Measurements from ENCODE around the gene RBBP4.

RBBP4 gene

GRCh38 chr1:32718527-32718926 is 67.5 kb downstream of the RBBP4 start:
- H3K27ac Mint-ChIP-seq = no peak overlapping the region
- TF ChIP-seq, protein P1, sequence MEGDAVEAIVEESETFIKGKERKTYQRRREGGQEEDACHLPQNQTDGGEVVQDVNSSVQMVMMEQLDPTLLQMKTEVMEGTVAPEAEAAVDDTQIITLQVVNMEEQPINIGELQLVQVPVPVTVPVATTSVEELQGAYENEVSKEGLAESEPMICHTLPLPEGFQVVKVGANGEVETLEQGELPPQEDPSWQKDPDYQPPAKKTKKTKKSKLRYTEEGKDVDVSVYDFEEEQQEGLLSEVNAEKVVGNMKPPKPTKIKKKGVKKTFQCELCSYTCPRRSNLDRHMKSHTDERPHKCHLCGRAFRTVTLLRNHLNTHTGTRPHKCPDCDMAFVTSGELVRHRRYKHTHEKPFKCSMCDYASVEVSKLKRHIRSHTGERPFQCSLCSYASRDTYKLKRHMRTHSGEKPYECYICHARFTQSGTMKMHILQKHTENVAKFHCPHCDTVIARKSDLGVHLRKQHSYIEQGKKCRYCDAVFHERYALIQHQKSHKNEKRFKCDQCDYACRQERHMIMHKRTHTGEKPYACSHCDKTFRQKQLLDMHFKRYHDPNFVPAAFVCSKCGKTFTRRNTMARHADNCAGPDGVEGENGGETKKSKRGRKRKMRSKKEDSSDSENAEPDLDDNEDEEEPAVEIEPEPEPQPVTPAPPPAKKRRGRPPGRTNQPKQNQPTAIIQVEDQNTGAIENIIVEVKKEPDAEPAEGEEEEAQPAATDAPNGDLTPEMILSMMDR (IDR thresholded peaks at IDR 0.05) = no peak
- H3K4me3 Mint-ChIP-seq = no peak overlapping the region
- H3K4me1 Mint-ChIP-seq = peaks cover 41% of the 10 kb centered on the region
- peaks cover 7% of the 10 kb centered on the region for H3K27me3 Mint-ChIP-seq (ENCODE audit: low read depth, poor library complexity)
- H3K9me3 Mint-ChIP-seq = no peaks in the 10 kb centered on the region
- no peaks in the 10 kb centered on the region for H3K36me3 Mint-ChIP-seq (ENCODE audit: low read depth)
- no peak for DNase-seq

- Mint-ChIP-seq H3K4me3 (no peak overlapping the region), H3K27me3 (ENCODE audit: low read depth, poor library complexity) (peaks cover 7% of the 10 kb centered on the region), H3K27ac (no peak overlapping the region), H3K36me3 (ENCODE audit: low read depth) (no peaks in the 10 kb centered on the region), H3K9me3 (no peaks in the 10 kb centered on the region), H3K4me1 (peaks cover 45% of the 10 kb centered on the region)
- DNase-seq = no peak
- TF ChIP-seq, protein P1 (IDR thresholded peaks at IDR 0.05) = no peak
Observed at GRCh38 chr1:32719681-32720275, 68.8 kb downstream of the RBBP4 start.

- DNase-seq = no peak
- Mint-ChIP-seq H3K4me3 (no peak overlapping the region), H3K9me3 (no peaks in the 10 kb centered on the region), H3K36me3 (ENCODE audit: low read depth) (no peaks in the 10 kb centered on the region), H3K27ac (peak overlapping the region; percentile 59), H3K4me1 (peaks cover 54% of the 10 kb centered on the region), H3K27me3 (ENCODE audit: low read depth, poor library complexity) (peaks cover 15% of the 10 kb centered on the region)
- TF ChIP-seq, protein P1 (IDR thresholded peaks at IDR 0.05) = no peak
Observed at GRCh38 chr1:32724678-32725614, 73.9 kb downstream of the RBBP4 start.

DNA sequence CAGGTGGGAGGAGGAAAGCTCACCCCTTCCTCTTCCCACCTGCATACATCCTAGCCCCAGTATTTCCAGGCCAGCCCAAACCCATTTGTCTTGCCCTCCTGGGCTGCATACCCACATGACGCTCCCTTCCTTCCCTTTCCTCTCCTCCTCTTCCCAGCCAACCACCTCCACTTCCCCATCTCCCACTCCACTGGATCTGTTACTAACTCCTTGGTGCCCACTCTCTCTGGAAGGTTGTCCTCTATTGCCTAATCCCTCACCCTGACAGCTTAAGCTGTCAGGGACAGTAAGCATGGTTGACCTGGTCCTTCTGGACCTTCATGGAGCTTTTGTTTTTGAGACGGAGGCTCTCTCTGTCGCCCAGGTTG is 74.6 kb downstream of the RBBP4 start:
- peaks cover 15% of the 10 kb centered on the region for H3K27me3 Mint-ChIP-seq (ENCODE audit: low read depth, poor library complexity)
- H3K27ac Mint-ChIP-seq = no peak overlapping the region
- H3K4me3 Mint-ChIP-seq = no peak overlapping the region
- no peak for DNase-seq
- no peaks in the 10 kb centered on the region for H3K36me3 Mint-ChIP-seq (ENCODE audit: low read depth)
- TF ChIP-seq, protein P1 (IDR thresholded peaks at IDR 0.05) = no peak
- H3K4me1 Mint-ChIP-seq = peaks cover 54% of the 10 kb centered on the region
- no peaks in the 10 kb centered on the region for H3K9me3 Mint-ChIP-seq

GRCh38 chr1:32727876-32728275 is 76.9 kb downstream of the RBBP4 start:
- H3K27ac Mint-ChIP-seq = peak overlapping the region; percentile 66
- peaks cover 49% of the 10 kb centered on the region for H3K4me1 Mint-ChIP-seq
- H3K4me3 Mint-ChIP-seq = no peak overlapping the region
- DNase-seq = no peak
- H3K27me3 Mint-ChIP-seq (ENCODE audit: low read depth, poor library complexity) = peaks cover 10% of the 10 kb centered on the region
- H3K9me3 Mint-ChIP-seq = no peaks in the 10 kb centered on the region
- no peaks in the 10 kb centered on the region for H3K36me3 Mint-ChIP-seq (ENCODE audit: low read depth)
- TF ChIP-seq, protein P1 (IDR thresholded peaks at IDR 0.05) = no peak

Data from nephron progenitor cell (in vitro differentiated cells).